ENCODE measurements around the gene CDH7.

CDH7 gene

DNA sequence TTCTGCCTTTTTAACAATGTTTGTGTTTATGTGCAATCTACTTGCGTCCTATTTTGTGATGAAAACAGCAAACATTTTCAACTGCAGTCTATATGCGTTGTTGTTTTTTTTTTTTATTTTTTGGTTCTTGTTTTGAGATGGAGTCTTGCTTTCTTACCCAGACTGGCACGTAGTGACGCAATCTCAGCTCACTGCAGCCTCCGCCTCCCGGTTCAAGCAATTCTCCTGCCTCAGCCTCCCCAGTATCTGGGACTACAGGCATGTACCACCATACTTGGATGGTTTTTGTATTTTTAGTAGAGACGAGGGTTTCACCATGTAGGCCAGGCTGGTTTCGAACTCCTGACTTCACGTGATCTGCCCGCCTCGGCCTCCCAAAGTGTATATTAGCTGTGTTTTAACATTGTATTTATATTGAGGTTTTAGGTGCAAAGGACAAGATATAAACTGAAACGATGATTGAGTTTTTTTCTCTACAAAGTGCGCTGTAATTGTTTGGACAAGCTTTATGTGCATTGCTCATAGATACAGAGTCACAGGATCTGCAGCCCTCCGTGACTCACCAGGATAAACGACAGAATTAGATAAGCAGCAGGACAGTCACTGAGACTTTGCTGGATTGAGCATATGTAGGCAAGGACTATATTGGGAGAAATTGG, 17.4 kb downstream of the CDH7 start:
- no peak for DNase-seq (ENCODE audit: low read depth)

DNA sequence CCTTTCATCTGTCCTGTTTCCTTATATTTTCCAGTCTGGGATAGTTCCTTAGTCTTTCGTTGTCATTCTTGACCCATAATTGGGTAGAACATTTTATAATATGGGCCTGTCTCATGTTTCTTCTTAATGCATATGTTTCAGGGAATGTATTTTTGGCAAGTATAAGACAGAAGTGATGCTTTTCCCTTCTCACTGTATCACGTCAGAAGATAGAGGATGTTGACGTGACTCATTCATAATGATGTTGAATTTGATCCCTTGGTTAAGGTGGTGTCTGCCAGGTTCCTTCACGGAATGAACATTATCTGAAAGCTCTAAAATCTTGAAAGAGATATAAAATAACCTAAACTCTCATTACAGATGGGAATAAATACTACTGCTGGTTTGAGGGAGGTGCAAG, 18.8 kb downstream of the CDH7 start:
- no peak for DNase-seq (ENCODE audit: low read depth)

DNA sequence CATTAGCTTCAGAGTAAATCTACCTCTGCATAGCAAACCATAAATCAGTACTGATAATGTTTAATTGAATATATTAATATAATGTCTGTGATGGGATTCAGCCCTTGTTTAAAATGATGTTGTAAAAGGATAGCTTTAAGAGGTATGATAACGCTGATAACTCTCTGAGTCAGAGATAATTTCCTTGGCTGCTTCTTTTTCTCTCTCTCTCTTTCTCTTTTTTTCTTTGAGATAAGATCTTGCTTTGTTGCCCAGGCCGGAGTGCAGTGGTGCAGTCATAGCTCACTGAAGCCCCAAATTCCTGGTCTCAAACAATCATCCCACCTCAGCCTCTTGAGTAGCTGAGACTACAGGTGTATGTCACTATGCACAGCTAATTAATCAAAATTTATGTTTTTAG, 35.7 kb downstream of the CDH7 start:
- no peak for DNase-seq (ENCODE audit: low read depth)

- DNase-seq (ENCODE audit: low read depth): no peak
These were observed 37.6 kb downstream of the CDH7 start for GRCh38 chr18:65788373-65788772.

- DNase-seq (ENCODE audit: low read depth): no peak
These were observed 39.8 kb downstream of the CDH7 start for GRCh38 chr18:65790604-65791003.

DNA sequence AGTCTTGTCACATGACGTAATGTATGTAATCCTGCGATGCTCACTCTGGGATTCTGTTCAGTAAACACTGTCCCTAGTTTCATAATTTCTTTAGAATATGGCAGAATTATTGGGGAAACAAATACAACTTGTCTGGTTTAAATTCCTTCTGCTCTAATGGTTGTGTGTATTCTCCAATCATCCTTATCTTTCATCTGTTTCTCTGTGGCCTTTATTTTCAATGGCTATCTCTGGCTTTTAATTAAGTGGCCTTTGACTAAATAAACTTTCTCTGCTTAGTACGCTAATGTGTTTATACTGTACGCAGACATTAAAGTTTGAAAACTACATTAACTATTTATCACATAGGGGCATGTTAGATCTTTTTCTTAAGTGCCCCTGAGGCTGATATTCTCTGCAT, 40.9 kb downstream of the CDH7 start:
- no peak for DNase-seq (ENCODE audit: low read depth)

DNA sequence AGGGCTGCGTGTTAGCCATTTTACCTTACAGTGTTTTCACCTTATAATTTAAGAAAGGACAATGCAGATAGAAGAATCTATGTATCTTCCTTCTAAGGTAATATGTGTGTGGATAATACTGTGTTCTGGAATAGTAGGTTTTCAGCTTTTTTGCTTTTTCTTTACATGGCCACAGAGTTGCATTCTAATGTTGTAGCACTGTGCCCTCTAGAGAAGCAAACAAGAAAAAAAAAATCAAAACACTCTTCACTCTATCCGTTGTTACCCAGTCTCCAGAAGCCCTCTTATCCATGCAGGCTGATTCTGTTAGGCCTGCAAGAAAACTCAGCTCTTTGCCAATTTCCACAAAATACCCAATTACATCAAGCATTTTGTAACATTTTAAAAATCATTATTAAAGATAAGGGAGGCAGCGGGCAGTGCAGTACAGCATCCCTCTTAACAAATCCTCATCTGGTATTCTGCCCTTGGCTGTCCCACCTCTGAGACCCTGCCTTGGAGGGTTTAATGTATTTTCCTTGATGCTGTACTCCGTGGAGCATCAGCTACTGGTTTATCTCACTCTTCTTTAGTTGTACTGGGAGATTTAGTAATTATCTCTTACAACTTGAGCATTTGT, 41.8 kb downstream of the CDH7 start:
- no peak for DNase-seq (ENCODE audit: low read depth)

GRCh38 chr18:65808759-65809158, 57.9 kb downstream of the CDH7 start:
- DNase-seq (ENCODE audit: low read depth): no peak

- DNase-seq (ENCODE audit: low read depth): no peak
These were observed 60.5 kb downstream of the CDH7 start for GRCh38 chr18:65811307-65811706.

GRCh38 chr18:65815506-65815905, 64.7 kb downstream of the CDH7 start:
- DNase-seq (ENCODE audit: low read depth): no peak

DNA sequence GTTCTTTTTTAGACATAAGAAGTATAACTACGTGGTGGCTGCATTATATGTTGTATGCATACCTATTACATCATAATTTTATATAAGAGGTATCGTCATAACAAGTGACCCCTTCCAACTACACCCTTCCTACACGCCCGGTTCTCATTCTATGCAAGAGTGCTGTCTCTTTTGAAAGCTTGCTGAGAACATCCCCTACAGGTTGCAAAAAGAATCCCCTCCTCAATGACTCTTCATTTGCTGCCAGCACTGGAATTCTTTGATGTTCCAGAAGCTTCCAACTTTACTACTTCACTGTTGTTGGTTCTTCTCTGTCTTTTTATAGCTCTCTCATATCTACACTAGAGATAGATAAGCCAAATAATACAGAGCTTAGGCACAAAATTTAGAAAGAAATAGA, 66.4 kb downstream of the CDH7 start:
- DNase-seq (ENCODE audit: low read depth): no peak

DNA sequence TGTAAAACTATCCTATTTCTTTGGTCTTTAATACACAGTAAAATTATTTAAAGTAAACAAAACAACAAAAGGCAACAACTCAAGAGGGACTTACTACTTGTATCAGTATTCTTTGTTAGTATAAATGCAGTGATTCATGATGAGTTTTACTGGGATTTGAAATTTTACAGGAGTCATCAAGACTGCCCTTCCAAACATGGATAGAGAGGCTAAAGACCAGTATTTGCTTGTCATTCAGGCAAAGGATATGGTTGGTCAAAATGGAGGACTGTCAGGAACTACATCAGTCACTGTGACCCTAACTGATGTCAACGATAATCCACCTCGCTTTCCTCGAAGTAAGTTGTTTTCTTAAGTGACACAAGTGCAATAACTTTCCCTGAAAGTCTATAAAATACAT, 71.1 kb downstream of the CDH7 start:
- DNase-seq (ENCODE audit: low read depth): no peak

GRCh38 chr18:65822826-65823225, 72.0 kb downstream of the CDH7 start:
- no peak for DNase-seq (ENCODE audit: low read depth)

GRCh38 chr18:65827444-65827843, 76.6 kb downstream of the CDH7 start:
- DNase-seq (ENCODE audit: low read depth): no peak

- no peak for DNase-seq (ENCODE audit: low read depth)
These were observed 85.1 kb downstream of the CDH7 start for GRCh38 chr18:65835881-65836280.

DNA sequence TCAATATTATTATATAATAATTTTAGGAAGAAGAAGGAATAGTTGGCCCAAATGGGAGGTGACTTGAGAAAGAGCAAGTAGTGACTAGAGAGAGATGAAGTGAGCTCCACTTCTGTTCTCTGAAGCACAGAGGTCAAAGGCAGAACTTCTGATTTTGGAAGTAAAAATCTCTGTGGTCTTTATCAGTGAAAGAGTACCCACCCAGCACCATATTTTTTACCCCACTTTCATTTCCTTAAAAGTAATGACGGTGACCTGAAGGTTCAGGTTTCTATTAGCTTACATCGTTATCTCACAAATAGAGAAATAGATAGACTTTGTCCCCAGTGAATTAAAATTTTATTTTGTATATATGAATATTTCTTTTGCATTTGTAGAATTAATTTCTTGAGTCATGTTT, 95.3 kb downstream of the CDH7 start:
- no peak for DNase-seq (ENCODE audit: low read depth)

DNA sequence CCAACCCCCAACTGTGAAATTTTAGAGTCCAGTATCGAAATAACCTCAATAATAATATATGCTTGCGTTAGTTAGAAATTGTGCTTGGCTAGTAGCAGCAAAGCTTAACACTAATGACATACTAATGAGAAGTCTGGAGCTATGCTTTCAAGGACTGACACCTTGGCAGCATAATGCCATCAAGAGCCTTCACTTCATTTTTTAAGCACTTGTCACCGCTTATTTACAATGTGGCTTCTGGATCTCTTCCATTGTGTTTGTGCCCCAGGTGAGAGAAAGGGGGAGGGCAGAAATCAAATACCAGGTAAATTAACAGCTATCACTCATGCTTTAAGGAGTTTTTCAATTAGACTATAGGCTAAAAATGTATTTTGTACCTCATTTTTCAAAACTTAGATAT, 101.5 kb downstream of the CDH7 start:
- DNase-seq (ENCODE audit: low read depth): no peak

DNA sequence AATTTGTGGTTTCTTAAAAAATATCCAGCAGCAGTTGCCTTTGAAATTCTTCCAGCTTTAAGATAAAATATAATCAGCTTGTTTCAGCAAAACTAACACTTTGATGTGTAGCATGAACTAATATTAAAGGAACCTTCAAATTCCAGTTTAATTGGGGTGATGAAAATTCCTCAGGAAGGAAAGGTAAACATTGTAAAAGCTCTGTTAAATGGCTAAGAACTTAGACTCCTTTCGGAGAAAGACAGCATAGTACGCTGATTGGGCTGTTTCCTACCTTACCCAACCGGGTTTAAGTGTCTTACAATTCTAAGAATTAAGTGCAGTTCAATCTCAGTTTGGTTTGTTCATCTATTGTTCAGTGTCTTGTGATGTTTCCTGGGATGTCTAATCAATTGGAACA, 108.3 kb downstream of the CDH7 start:
- no peak for DNase-seq (ENCODE audit: low read depth)

- DNase-seq (ENCODE audit: low read depth): no peak
These were observed 118.7 kb downstream of the CDH7 start for GRCh38 chr18:65869527-65869926.

DNA sequence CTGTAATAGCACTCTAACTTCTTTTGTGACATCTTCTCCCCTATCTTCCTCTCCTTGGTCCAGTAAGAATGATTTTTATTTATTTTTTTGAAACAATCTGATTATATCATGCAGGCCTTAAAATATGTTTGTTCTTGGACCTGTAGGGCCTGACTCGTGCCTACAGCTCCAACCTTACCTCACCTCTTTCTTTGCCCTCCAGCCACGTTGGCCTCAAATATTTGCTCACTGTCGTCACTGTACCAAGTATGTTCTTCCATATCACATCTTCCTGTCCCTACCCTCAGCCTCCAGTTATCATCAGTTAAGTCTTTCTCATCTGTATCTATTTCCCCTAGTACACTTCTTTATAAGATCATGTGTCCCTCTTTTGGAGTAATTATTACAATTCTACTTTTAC, 125.5 kb downstream of the CDH7 start:
- DNase-seq (ENCODE audit: low read depth): no peak

DNA sequence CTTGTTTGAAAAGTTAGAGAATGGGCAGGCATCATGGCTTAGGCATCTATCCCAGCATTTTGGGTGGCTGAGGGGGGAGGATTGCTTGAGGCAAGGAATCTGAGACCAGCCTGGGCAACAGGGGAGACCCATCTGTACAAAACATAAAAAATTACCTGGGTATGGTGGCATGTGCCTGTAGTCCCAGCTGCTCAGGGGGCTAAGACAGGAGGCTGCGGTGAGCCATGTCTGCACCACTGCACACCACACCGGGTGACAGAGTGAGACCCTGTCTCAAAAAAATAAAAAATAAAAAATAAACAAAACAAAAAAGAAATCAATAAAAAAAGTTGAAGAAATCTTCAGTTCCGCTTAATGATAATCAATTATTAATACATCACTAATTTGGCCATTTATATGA, 146.5 kb downstream of the CDH7 start:
- no peak for DNase-seq (ENCODE audit: low read depth)

DNA sequence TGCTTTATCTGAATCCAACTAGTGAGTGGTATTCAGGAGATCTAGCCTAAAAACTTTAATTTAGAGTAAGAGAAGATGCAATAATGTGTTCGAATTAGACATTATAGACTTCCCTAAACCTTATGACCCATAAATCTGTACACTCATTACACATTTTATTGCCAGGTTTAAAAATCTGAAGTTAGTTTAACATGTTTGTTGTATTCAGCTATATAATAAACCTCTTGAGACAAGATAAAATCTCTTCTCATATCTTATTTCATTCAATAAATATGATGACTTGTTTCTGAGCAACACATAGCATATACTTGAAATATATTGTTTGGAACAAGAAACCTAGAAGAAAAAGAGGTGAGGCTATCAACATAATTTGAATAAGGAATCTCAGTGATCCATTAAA, 150.7 kb downstream of the CDH7 start:
- no peak for DNase-seq (ENCODE audit: low read depth)

DNA sequence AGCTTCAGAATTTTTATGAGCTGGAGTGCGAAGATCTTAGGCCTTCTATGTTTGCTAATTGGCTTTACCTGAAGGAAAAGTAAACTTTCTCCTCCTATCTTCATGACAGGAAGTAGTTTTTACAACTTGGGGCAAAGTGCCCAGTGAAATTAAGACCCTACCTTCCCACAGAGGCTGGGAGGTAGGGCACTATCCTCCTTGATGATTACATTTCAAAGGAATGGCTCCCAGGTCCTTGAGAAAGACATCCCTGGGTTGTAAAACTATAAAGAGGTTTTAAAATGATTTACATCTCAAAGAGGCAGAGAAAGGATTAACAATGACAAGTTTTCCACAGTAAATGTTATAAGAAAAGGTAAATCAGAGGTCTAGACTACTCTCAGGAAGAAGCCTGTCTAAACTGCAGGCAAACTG, 155.8 kb downstream of the CDH7 start:
- DNase-seq (ENCODE audit: low read depth): no peak

DNA sequence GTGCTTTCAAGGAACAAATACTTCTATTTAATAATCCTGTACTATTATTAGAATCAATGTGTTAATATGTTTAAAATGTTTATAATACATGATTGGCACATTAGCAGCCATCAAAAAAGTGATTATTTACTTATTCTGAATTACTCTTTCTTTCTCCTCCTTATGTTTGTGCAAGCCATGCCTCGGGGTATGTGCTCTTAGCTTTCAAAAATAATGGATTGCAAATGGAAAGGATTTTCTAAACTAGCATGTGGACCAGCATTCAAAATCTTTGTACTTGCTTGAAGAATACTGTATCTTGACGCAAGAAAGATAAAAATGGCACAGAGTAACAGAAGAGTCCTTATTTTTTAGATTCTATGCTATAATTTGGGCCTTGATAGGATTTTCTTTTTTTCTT, 156.5 kb downstream of the CDH7 start:
- no peak for DNase-seq (ENCODE audit: low read depth)
